Keratinocyte (primary cell): ENCODE measurements around the gene EVPLL. TPM values are rescaled to one million over a fixed set of nuclear protein-coding genes. Genes with fewer than 3 reads are reported as not detected.

Experiments
- DNase-seq: peaks from one replicate; pipeline ENCODE4 v3.0.0-alpha.2; 2011; ENCODE audit warnings: low read depth, missing footprints, low spot score
- FAIRE-seq: peaks from 2 replicates; lab custom pipeline; 2011; peaks lifted over from hg19 to GRCh38; lab: Jason Lieb, UNC
- H2AFZ ChIP-seq: 2 replicates; pipeline ENCODE4 v1.6.0; 2012; ENCODE audit warnings: low read length, control low read depth, inconsistent platforms; ENCODE audit not compliant: control insufficient read depth
- H3K27ac ChIP-seq: 2 replicates; pipeline ENCODE4 v1.5.1; 2011; ENCODE audit warnings: low read length; ENCODE audit not compliant: control insufficient read depth, insufficient read depth
- H3K27me3 ChIP-seq: 3 replicates; pipeline ENCODE4 v1.6.0; 2011; ENCODE audit warnings: low read length; ENCODE audit not compliant: control insufficient read depth, insufficient read depth; ENCODE audit errors: extremely low read depth
- H3K36me3 ChIP-seq, 2 experiments: 2 replicates in 1 of 2; 3 replicates in 1 of 2; pipeline ENCODE4 v1.5.1; 2011; ENCODE audit warnings: low read length in 2 of 2, mild to moderate bottlenecking in 1 of 2; ENCODE audit not compliant: control insufficient read depth in 2 of 2, insufficient read depth in 2 of 2; ENCODE audit errors: extremely low read depth in 1 of 2
- H3K4me1 ChIP-seq: 3 replicates; pipeline ENCODE4 v1.5.1; 2011; ENCODE audit warnings: low read length; ENCODE audit not compliant: control insufficient read depth, insufficient read depth; ENCODE audit errors: extremely low read depth
- H3K4me2 ChIP-seq: 3 replicates; pipeline ENCODE4 v1.6.0; 2011; ENCODE audit warnings: low read depth, low read length; ENCODE audit not compliant: control insufficient read depth, insufficient read depth; ENCODE audit errors: extremely low read depth
- H3K4me3 ChIP-seq, 3 experiments: fragments of 200-600 bp in 1 of 3; sonication (generic) in 1 of 3; 2 replicates in 2 of 3; 3 replicates in 1 of 3; pipeline ENCODE4 v1.5.1; 2011 to 2016; ENCODE audit warnings: low read length in 3 of 3, mild to moderate bottlenecking in 3 of 3, control low read depth in 2 of 3, inconsistent platforms in 1 of 3, low read depth in 1 of 3, mixed read lengths in 1 of 3, mixed run types in 1 of 3, moderate library complexity in 1 of 3; ENCODE audit not compliant: control insufficient read depth in 2 of 3, insufficient read depth in 2 of 3; ENCODE audit errors: extremely low read depth in 1 of 3
- H3K79me2 ChIP-seq: 2 replicates; pipeline ENCODE4 v1.6.0; 2012; ENCODE audit warnings: low read length; ENCODE audit not compliant: control insufficient read depth, insufficient read depth
- H3K9ac ChIP-seq: 3 replicates; pipeline ENCODE4 v1.6.0; 2011; ENCODE audit warnings: low read length; ENCODE audit not compliant: control insufficient read depth, insufficient read depth; ENCODE audit errors: extremely low read depth
- H3K9me1 ChIP-seq: 3 replicates; pipeline ENCODE4 v1.6.0; 2011; ENCODE audit warnings: low read length; ENCODE audit not compliant: control insufficient read depth, insufficient read depth; ENCODE audit errors: extremely low read depth
- H3K9me3 ChIP-seq: 2 replicates; pipeline ENCODE4 v1.5.1; 2012; ENCODE audit warnings: low read depth, low read length; ENCODE audit not compliant: control insufficient read depth
- H4K20me1 ChIP-seq: 3 replicates; pipeline ENCODE4 v1.6.0; 2011; ENCODE audit warnings: low read length; ENCODE audit not compliant: control insufficient read depth, insufficient read depth; ENCODE audit errors: extremely low read depth
- EZH2 ChIP-seq: IDR thresholded peaks from one replicate; pipeline ENCODE4 v1.6.1; 2012; ENCODE audit warnings: inconsistent platforms, mild to moderate bottlenecking, low read length, moderate library complexity
- dilution Hi-C: fragments of 300-500 bp; cut with MboI; formaldehyde crosslinking; loops from one replicate; pipeline ENCODE4 v1.7.0; 2020; ENCODE audit warnings: low sequenced_read_pairs; ENCODE audit not compliant: extremely low pct_ligation_motif_present
- polyA minus RNA-seq, 3 experiments: library from RNA; depleted of rRNA, polyadenylated mRNA; stranded (reverse); fragments of >200 nt; gene quantifications; 1 replicate in 1 of 3; 2 replicates in 1 of 3; 3 replicates in 1 of 3; pipeline ENCODE4 v1.2.3, GENCODE V29; 2011
- polyA plus RNA-seq, 5 experiments: library from polyadenylated mRNA; depleted of rRNA in 3 of 5; stranded (reverse) in 3 of 5; stranded (forward) in 1 of 5; unstranded in 1 of 5; fragments of >200 nt; gene quantifications; 1 replicate in 1 of 5; 2 replicates in 3 of 5; 3 replicates in 1 of 5; pipeline versions ENCODE4 v1.2.1 to v1.2.3, GENCODE V29; 2011 to 2012; ENCODE audit warnings: missing spikeins in 2 of 5, low read depth in 1 of 5, low replicate concordance in 1 of 5
- TF ChIP-seq, protein P1 (sequence below), 3 experiments: IDR thresholded peaks in 1 of 3; conservative IDR thresholded peaks in 1 of 3; optimal IDR thresholded peaks in 1 of 3; 2 replicates in 2 of 3; 3 replicates in 1 of 3; pipeline versions ENCODE3 to v1.5.1; 2011; ENCODE audit warnings: low read length in 3 of 3, mild to moderate bottlenecking in 3 of 3, moderate library complexity in 2 of 3, control low read depth in 1 of 3, inconsistent platforms in 1 of 3; ENCODE audit not compliant: insufficient read depth in 2 of 3; ENCODE audit errors: extremely low read depth in 1 of 3

Gene EVPLL
- polyA plus RNA-seq (0.31 to 1.7 TPM in 2 of 3 replicates, not detected in the other), polyA minus RNA-seq (not detected in 3 replicates)
- 0.90 TPM for polyA plus RNA-seq (2011; ENCODE audit: low read depth)
- polyA plus RNA-seq (2011; cell fraction: cytosol; rRNA removed) = 0.06 TPM in 1 of 2 replicates, not detected in the other
- polyA plus RNA-seq (2011; cell fraction: nucleus; rRNA removed) = 0.27 and 1.00 TPM in 2 replicates
- polyA plus RNA-seq (2012; ENCODE audit: low replicate concordance) = 1.4 TPM in 1 of 2 replicates, not detected in the other
- polyA minus RNA-seq (2011; cell fraction: cytosol; rRNA and poly(A)+ RNA removed) = not detected
- polyA minus RNA-seq (2011; cell fraction: nucleus; rRNA and poly(A)+ RNA removed) = not detected in 2 replicates

DNA sequence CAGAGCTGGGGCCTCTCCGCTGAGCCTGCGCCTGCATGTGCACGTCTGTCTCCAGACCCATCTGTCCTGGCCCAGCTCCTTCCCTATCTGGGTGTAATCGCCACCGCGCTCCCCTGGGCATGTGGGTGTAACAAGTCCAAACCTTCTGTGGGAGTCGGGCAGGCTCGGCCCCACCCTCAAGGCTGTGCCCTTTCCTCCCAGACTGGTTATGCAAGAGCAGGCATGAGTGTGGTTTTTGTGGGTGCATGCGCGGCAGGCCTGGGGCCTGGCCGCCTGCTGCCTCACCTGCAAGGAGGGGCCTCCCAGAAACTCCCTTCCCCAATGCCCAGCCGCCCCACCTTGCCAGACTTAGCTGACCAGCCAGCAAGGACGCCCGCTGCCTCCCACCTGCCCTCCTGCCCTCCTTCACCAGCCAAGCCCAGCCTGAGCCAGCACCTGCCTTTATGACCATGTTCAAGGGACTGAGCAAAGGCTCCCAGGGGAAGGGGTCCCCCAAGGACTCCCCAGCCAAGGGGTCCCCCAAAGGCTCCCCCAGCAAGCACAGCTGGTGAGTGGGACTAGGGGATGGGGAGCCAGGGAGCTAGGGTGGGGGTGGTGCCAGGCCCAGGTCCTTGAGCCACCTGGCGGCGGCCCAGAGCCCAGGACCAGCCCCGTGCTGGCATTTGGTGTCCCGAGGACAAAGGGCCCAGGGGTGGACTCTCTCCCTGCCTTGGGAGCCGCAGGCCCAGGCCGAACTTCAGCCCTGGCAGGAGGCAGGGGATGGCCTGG lies at the start of gene EVPLL:
EVPLL (plus strand) TSS at position 342 of the 768 bp plus-strand sequence. CDS start 3,160 bp downstream, outside the sequence.
- no peaks in the 10 kb centered on the region for H3K9me1 ChIP-seq
- no peaks in the 10 kb centered on the region for H3K9me3 ChIP-seq
- dilution Hi-C loops = no loop called here
- no peak for TF ChIP-seq EZH2
- TF ChIP-seq, protein P1, sequence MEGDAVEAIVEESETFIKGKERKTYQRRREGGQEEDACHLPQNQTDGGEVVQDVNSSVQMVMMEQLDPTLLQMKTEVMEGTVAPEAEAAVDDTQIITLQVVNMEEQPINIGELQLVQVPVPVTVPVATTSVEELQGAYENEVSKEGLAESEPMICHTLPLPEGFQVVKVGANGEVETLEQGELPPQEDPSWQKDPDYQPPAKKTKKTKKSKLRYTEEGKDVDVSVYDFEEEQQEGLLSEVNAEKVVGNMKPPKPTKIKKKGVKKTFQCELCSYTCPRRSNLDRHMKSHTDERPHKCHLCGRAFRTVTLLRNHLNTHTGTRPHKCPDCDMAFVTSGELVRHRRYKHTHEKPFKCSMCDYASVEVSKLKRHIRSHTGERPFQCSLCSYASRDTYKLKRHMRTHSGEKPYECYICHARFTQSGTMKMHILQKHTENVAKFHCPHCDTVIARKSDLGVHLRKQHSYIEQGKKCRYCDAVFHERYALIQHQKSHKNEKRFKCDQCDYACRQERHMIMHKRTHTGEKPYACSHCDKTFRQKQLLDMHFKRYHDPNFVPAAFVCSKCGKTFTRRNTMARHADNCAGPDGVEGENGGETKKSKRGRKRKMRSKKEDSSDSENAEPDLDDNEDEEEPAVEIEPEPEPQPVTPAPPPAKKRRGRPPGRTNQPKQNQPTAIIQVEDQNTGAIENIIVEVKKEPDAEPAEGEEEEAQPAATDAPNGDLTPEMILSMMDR (optimal IDR thresholded peaks at IDR 0.05 in 1 of 3, IDR thresholded peaks at IDR 0.05 in 1 of 3, conservative IDR thresholded peaks at IDR 0.05 in 1 of 3; ENCODE audit: extremely low read depth in 1 of 3, insufficient read depth in 2 of 3, low read length in 3 of 3) = no peak
- peak; percentile 93 for DNase-seq
- no peak within 1 kb of the TSS for H3K27ac ChIP-seq
- H3K36me3 ChIP-seq = no peaks in the 10 kb centered on the region
- H2AFZ ChIP-seq = peak within 1 kb of the TSS; percentile 12
- peak within 1 kb of the TSS; percentile 44 for H3K9ac ChIP-seq
- FAIRE-seq = peak; percentile 94
- peak within 1 kb of the TSS; percentile 37 for H3K4me2 ChIP-seq
- no peaks in the 10 kb centered on the region for H4K20me1 ChIP-seq
- no peak within 1 kb of the TSS for H3K4me3 ChIP-seq
- peaks cover 19% of the 10 kb centered on the region for H3K4me1 ChIP-seq
- H3K27me3 ChIP-seq = peaks cover 24% of the 10 kb centered on the region
- no peaks in the 10 kb centered on the region for H3K79me2 ChIP-seq

DNA sequence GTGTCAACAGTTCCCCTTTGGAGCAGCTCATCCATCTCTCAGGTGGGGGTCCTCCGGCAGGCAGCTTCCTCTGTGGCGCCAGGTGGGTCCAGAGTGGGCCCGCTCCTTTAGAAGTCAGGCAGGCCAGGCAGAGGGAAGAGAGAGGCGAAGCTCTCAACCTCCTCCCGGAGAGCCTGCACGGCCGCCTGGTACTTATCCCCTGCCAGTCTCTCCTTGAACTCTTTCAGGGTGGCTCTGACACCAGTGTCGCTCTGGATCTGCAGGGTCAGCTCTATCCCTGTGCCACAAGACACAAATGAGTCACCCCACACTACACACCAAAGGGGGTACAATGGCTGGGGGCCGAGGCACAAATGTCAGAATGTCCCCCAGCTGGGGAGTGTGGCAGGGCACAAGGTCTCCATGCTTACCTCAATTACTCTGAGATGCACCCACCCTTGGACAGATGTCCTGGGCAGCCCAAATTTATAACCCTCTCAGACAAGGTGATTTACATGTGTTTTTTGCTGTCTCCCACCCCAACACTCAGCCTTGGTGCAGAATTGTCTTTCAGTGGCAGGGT lies 48.9 kb upstream of the EVPLL start:
- Histone ChIP-seq H3K4me3 (no peak overlapping the region), H3K36me3 (peaks cover 14 to 24% of the 10 kb centered on the region in 2 experiments), H3K27me3 (no peaks in the 10 kb centered on the region), H4K20me1 (no peaks in the 10 kb centered on the region), H3K9me3 (no peaks in the 10 kb centered on the region), H3K4me2 (no peak overlapping the region), H3K79me2 (no peaks in the 10 kb centered on the region), H3K27ac (no peak overlapping the region), H3K4me1 (no peaks in the 10 kb centered on the region), H2AFZ (no peak overlapping the region), H3K9me1 (no peaks in the 10 kb centered on the region), H3K9ac (no peak overlapping the region)
- TF ChIP-seq, protein P1 (optimal IDR thresholded peaks at IDR 0.05 in 1 of 3, IDR thresholded peaks at IDR 0.05 in 1 of 3, conservative IDR thresholded peaks at IDR 0.05 in 1 of 3; ENCODE audit: extremely low read depth in 1 of 3, insufficient read depth in 2 of 3, low read length in 3 of 3) = no peak
- no peak for TF ChIP-seq EZH2
- DNase-seq (no peak), FAIRE-seq (no peak)
- dilution Hi-C loops = no loop called here
